ENCODE results near the gene C6orf136.
A peak's percentile ranks its signal among the peaks of the same experiment; 100 is the strongest.

- TF ChIP-seq, protein P1, sequence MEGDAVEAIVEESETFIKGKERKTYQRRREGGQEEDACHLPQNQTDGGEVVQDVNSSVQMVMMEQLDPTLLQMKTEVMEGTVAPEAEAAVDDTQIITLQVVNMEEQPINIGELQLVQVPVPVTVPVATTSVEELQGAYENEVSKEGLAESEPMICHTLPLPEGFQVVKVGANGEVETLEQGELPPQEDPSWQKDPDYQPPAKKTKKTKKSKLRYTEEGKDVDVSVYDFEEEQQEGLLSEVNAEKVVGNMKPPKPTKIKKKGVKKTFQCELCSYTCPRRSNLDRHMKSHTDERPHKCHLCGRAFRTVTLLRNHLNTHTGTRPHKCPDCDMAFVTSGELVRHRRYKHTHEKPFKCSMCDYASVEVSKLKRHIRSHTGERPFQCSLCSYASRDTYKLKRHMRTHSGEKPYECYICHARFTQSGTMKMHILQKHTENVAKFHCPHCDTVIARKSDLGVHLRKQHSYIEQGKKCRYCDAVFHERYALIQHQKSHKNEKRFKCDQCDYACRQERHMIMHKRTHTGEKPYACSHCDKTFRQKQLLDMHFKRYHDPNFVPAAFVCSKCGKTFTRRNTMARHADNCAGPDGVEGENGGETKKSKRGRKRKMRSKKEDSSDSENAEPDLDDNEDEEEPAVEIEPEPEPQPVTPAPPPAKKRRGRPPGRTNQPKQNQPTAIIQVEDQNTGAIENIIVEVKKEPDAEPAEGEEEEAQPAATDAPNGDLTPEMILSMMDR (IDR thresholded peaks at IDR 0.05; ENCODE audit: insufficient read depth, low read length, poor library complexity, severe bottlenecking): peak; percentile 99
- TF ChIP-seq EZH2phosphoT487 (conservative IDR thresholded peaks at IDR 0.05; ENCODE audit: low read length): no peak
Observed at GRCh38 chr6:30672445-30673253, 25.7 kb downstream of the C6orf136 start, which contains the start of gene DHX16.
